Measurements from ENCODE around the gene DNM3. TPM values are rescaled to one million over a fixed set of nuclear protein-coding genes. Genes with fewer than 3 reads are reported as not detected.

DNM3 gene
- total RNA-seq, 1 donor from 2014 or later, result 2.7 TPM

- no peaks in the 10 kb centered on the region for H3K36me3 ChIP-seq (ENCODE audit: control insufficient read depth, insufficient read depth, low read length)
- H3K4me3 ChIP-seq (ENCODE audit: low read depth, low read length), result no peak overlapping the region
- peak; percentile 18 for DNase-seq (ENCODE audit: low read depth)
- H3K27me3 ChIP-seq (ENCODE audit: control insufficient read depth, insufficient read depth, low read length), result no peaks in the 10 kb centered on the region
- TF ChIP-seq, protein P1, sequence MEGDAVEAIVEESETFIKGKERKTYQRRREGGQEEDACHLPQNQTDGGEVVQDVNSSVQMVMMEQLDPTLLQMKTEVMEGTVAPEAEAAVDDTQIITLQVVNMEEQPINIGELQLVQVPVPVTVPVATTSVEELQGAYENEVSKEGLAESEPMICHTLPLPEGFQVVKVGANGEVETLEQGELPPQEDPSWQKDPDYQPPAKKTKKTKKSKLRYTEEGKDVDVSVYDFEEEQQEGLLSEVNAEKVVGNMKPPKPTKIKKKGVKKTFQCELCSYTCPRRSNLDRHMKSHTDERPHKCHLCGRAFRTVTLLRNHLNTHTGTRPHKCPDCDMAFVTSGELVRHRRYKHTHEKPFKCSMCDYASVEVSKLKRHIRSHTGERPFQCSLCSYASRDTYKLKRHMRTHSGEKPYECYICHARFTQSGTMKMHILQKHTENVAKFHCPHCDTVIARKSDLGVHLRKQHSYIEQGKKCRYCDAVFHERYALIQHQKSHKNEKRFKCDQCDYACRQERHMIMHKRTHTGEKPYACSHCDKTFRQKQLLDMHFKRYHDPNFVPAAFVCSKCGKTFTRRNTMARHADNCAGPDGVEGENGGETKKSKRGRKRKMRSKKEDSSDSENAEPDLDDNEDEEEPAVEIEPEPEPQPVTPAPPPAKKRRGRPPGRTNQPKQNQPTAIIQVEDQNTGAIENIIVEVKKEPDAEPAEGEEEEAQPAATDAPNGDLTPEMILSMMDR (IDR thresholded peaks at IDR 0.05; ENCODE audit: insufficient read depth, low read length, poor library complexity, severe bottlenecking), result no peak
Measured at GRCh38 chr1:172203135-172203823, 362.0 kb downstream of the DNM3 start.

DNA sequence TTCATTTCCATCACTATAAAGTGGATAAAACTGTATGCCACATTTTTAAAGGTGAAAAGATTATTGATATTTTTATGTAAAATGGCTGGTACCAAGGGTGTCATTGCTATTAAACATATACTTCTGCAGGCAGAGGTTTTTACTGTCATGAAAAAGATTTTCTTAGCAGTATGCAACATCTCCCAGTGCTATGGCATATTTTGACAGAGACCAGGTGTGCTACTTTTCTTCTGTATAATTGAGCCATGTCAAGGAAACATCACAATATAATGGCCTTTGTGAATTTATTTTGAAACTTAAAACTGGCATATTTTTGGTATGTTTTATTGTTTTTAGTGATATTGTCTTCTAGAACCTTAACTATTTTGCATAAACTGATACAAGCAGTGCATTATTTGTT is 362.6 kb downstream of the DNM3 start:
- Histone ChIP-seq H3K27me3 (ENCODE audit: control insufficient read depth, insufficient read depth, low read length) (no peaks in the 10 kb centered on the region), H3K36me3 (ENCODE audit: control insufficient read depth, insufficient read depth, low read length) (no peaks in the 10 kb centered on the region), H3K4me3 (ENCODE audit: low read depth, low read length) (no peak overlapping the region)
- TF ChIP-seq, protein P1 (IDR thresholded peaks at IDR 0.05; ENCODE audit: insufficient read depth, low read length, poor library complexity, severe bottlenecking), result no peak
- no peak for DNase-seq (ENCODE audit: low read depth)

DNA sequence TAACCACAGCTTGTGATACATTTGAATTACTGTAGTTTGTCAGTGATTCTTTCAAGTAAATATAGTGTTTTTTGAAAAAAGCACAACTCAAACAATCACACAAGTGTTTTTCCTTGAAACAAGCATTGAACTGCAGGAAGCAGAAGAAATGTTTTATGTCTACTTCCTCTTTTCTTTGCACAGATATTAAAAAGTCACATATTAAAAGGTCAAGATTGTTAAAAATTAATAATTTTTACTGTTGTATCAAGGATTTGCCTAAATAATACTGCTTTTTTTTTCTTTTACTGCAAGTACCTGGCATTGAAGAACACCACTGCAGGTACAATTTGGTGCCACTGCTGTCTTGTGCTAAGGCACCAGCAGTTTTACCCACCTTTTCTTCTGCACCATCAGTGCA is 365.0 kb downstream of the DNM3 start:
- DNase-seq (ENCODE audit: low read depth), result no peak
- Histone ChIP-seq H3K36me3 (ENCODE audit: control insufficient read depth, insufficient read depth, low read length) (no peaks in the 10 kb centered on the region), H3K27me3 (ENCODE audit: control insufficient read depth, insufficient read depth, low read length) (no peaks in the 10 kb centered on the region), H3K4me3 (ENCODE audit: low read depth, low read length) (no peak overlapping the region)
- TF ChIP-seq, protein P1 (IDR thresholded peaks at IDR 0.05; ENCODE audit: insufficient read depth, low read length, poor library complexity, severe bottlenecking), result no peak

GRCh38 chr1:172208635-172209034 is 367.3 kb downstream of the DNM3 start:
- no peaks in the 10 kb centered on the region for H3K36me3 ChIP-seq (ENCODE audit: control insufficient read depth, insufficient read depth, low read length)
- no peaks in the 10 kb centered on the region for H3K27me3 ChIP-seq (ENCODE audit: control insufficient read depth, insufficient read depth, low read length)
- no peak for DNase-seq (ENCODE audit: low read depth)
- H3K4me3 ChIP-seq (ENCODE audit: low read depth, low read length), result no peak overlapping the region
- TF ChIP-seq, protein P1 (IDR thresholded peaks at IDR 0.05; ENCODE audit: insufficient read depth, low read length, poor library complexity, severe bottlenecking), result no peak

GRCh38 chr1:172211221-172211620 is 369.9 kb downstream of the DNM3 start:
- TF ChIP-seq, protein P1 (IDR thresholded peaks at IDR 0.05; ENCODE audit: insufficient read depth, low read length, poor library complexity, severe bottlenecking), result no peak
- DNase-seq (ENCODE audit: low read depth), result no peak
- no peaks in the 10 kb centered on the region for H3K27me3 ChIP-seq (ENCODE audit: control insufficient read depth, insufficient read depth, low read length)
- no peaks in the 10 kb centered on the region for H3K36me3 ChIP-seq (ENCODE audit: control insufficient read depth, insufficient read depth, low read length)
- no peak overlapping the region for H3K4me3 ChIP-seq (ENCODE audit: low read depth, low read length)

- DNase-seq (ENCODE audit: low read depth), result no peak
- Histone ChIP-seq H3K36me3 (ENCODE audit: control insufficient read depth, insufficient read depth, low read length) (no peaks in the 10 kb centered on the region), H3K4me3 (ENCODE audit: low read depth, low read length) (no peak overlapping the region), H3K27me3 (ENCODE audit: control insufficient read depth, insufficient read depth, low read length) (no peaks in the 10 kb centered on the region)
- TF ChIP-seq, protein P1 (IDR thresholded peaks at IDR 0.05; ENCODE audit: insufficient read depth, low read length, poor library complexity, severe bottlenecking), result no peak
Measured at GRCh38 chr1:172212124-172212523, 370.8 kb downstream of the DNM3 start.
